Epithelial cell of proximal tubule (primary cell): ENCODE data around the gene COPS6. TPM values are rescaled to one million over a fixed set of nuclear protein-coding genes. Genes with fewer than 3 reads are reported as not detected.
A peak's percentile ranks its signal among the peaks of the same experiment; 100 is the strongest.

ENCODE experiments used
- DNase-seq: peaks from one replicate; pipeline ENCODE4 v3.0.0-alpha.2; 2011; ENCODE audit warnings: low read depth
- H3K4me3 ChIP-seq: 2 replicates; pipeline ENCODE4 v1.5.1; 2011; ENCODE audit warnings: low read depth, mild to moderate bottlenecking, low read length
- total RNA-seq: library from RNA; depleted of rRNA; stranded (reverse); fragments of >200 nt; gene quantifications from 2 replicates; pipeline ENCODE4 v1.2.3, GENCODE V29; 2015
- TF ChIP-seq, protein P1 (sequence below): conservative IDR thresholded peaks from 2 replicates; pipeline ENCODE4 v1.5.1; 2012; ENCODE audit warnings: low read depth, mild to moderate bottlenecking, low read length

The COPS6 gene
- total RNA-seq, 1 donor from 2014 or later: 39.9 TPM

GRCh38 chr7:100087055-100087750, 1.6 kb upstream of the COPS6 start:
- peak; percentile 73 for DNase-seq
- H3K4me3 ChIP-seq: no peak overlapping the region
- TF ChIP-seq, protein P1, sequence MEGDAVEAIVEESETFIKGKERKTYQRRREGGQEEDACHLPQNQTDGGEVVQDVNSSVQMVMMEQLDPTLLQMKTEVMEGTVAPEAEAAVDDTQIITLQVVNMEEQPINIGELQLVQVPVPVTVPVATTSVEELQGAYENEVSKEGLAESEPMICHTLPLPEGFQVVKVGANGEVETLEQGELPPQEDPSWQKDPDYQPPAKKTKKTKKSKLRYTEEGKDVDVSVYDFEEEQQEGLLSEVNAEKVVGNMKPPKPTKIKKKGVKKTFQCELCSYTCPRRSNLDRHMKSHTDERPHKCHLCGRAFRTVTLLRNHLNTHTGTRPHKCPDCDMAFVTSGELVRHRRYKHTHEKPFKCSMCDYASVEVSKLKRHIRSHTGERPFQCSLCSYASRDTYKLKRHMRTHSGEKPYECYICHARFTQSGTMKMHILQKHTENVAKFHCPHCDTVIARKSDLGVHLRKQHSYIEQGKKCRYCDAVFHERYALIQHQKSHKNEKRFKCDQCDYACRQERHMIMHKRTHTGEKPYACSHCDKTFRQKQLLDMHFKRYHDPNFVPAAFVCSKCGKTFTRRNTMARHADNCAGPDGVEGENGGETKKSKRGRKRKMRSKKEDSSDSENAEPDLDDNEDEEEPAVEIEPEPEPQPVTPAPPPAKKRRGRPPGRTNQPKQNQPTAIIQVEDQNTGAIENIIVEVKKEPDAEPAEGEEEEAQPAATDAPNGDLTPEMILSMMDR: no peak

GRCh38 chr7:100088095-100088620, 611 bp upstream of the COPS6 start:
- TF ChIP-seq, protein P1: no peak
- no peak for DNase-seq

GRCh38 chr7:100089458-100090196, 858 bp downstream of the COPS6 start:
- DNase-seq: no peak
- TF ChIP-seq, protein P1: no peak
- peak overlapping the region; percentile 97 for H3K4me3 ChIP-seq

More at GRCh38 chr7:100088095-100088620, 611 bp upstream of the COPS6 start:
- H3K4me3 ChIP-seq: peak overlapping the region; percentile 97

DNA sequence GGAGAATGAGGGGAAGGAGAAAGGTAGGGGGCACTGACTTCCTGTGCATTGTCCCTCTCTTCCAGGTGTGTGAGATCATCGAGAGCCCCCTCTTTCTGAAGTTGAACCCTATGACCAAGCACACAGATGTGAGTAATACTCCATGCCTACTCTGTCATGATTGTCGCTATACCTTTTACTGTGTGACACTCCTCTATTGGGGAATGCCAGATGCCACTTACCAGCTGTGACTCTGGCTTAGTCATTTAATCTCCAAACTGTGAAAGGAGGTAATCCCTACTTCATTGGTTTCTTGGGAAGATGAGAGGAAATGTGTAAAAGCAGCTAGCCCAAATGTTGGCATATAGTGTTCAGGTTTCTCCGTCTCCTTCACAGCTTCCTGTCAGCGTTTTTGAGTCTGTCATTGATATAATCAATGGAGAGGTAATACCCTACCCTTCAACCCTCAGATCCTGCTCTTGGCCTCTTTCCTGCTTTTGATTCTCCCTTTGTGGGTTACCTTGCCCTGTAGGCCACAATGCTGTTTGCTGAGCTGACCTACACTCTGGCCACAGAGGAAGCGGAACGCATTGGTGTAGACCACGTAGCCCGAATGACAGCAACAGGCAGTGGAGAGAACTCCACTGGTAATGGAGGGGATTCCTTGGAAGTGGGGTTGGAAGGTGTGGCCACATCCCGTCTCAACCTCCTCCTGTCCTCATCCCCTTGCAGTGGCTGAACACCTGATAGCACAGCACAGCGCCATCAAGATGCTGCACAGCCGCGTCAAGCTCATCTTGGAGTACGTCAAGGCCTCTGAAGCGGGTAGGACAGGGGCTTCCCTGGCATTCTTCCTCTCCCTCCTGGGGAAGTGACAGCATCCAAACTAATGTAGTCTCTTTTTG, 2.0 kb downstream of the COPS6 start:
- TF ChIP-seq, protein P1: no peak
- no peak for DNase-seq

DNA sequence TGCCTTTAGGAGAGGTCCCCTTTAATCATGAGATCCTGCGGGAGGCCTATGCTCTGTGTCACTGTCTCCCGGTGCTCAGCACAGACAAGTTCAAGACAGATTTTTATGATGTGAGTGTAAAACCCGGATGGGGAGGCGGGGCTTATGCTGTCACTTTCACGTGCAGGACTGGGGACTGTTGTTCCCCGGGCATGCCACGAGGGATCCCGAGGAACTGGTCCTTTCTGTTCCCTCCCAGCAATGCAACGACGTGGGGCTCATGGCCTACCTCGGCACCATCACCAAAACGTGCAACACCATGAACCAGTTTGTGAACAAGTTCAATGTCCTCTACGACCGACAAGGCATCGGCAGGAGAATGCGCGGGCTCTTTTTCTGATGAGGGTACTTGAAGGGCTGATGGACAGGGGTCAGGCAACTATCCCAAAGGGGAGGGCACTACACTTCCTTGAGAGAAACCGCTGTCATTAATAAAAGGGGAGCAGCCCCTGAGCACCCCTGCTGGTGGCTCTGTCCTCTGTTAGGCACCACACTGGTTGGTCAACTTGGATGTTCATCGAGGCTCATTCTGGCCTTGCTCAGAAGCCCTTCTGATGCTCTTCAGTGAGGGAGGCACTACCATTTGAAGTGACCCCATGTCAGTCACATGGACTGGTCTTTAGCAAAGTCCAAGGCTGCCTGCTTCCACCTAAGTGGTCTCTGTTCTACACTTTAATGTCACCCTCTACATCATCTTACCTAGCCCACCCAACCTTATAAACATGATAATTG, 2.8 kb downstream of the COPS6 start:
- no peak for DNase-seq
- no peak overlapping the region for H3K4me3 ChIP-seq
- TF ChIP-seq, protein P1: peak; percentile 18

More for the DNA sequence above, 2.0 kb downstream of the COPS6 start:
- H3K4me3 ChIP-seq: no peak overlapping the region

GRCh38 chr7:100093054-100093453, 4.3 kb downstream of the COPS6 start:
- TF ChIP-seq, protein P1: no peak
- no peak for DNase-seq
- H3K4me3 ChIP-seq: no peak overlapping the region
